Loucy (cell line): ENCODE measurements around the gene LRRC1.

Experiments used
- H2AFZ ChIP-seq: fragments of 200-600 bp; sonication (generic); 2 replicates; pipeline ENCODE4 v1.6.0; 2016; ENCODE audit warnings: antibody characterized with exemption, mild to moderate bottlenecking, low read length, moderate library complexity
- H3F3A ChIP-seq: fragments of 200-600 bp; 2 replicates; pipeline ENCODE4 v1.6.0; 2016; ENCODE audit warnings: antibody characterized with exemption, low read depth, mild to moderate bottlenecking
- H3K27me3 ChIP-seq: fragments of 200-600 bp; sonication (generic); 2 replicates; pipeline ENCODE4 v1.6.1; 2014; ENCODE audit warnings: low read length, mild to moderate bottlenecking; ENCODE audit not compliant: insufficient read depth, poor library complexity, severe bottlenecking
- H3K36me3 ChIP-seq: fragments of 200-600 bp; sonication (generic); 2 replicates; pipeline ENCODE4 v1.6.1; 2016; ENCODE audit warnings: low read length; ENCODE audit not compliant: insufficient read depth
- H3K4me1 ChIP-seq: fragments of 200-600 bp; sonication (generic); 2 replicates; pipeline ENCODE4 v1.5.1; 2014; ENCODE audit warnings: low read length, mild to moderate bottlenecking; ENCODE audit not compliant: insufficient read depth, poor library complexity, severe bottlenecking
- H3K4me2 ChIP-seq: fragments of 200-600 bp; sonication (generic); 2 replicates; pipeline ENCODE4 v1.6.0; 2014; ENCODE audit warnings: antibody characterized with exemption, low read length, low read depth, mild to moderate bottlenecking; ENCODE audit not compliant: poor library complexity, severe bottlenecking
- H3K4me3 ChIP-seq: fragments of 200-600 bp; sonication (generic); 2 replicates; pipeline ENCODE4 v1.5.1; 2014; ENCODE audit warnings: low read length, mild to moderate bottlenecking, mixed read lengths; ENCODE audit not compliant: poor library complexity, severe bottlenecking
- H3K79me2 ChIP-seq: fragments of 200-600 bp; sonication (generic); 2 replicates; pipeline ENCODE4 v1.6.1; 2014; ENCODE audit warnings: low read length; ENCODE audit not compliant: insufficient read depth
- H3K9ac ChIP-seq: fragments of 200-600 bp; sonication (generic); 2 replicates; pipeline ENCODE4 v1.6.0; 2014; ENCODE audit warnings: mild to moderate bottlenecking, low read depth, low read length, moderate library complexity; ENCODE audit not compliant: poor library complexity, severe bottlenecking
- H3K9me2 ChIP-seq: fragments of 200-600 bp; sonication (generic); replicated peaks from 2 replicates; pipeline ENCODE4 v1.6.1; 2016; ENCODE audit warnings: low read depth, low read length, mixed read lengths
- H3K9me3 ChIP-seq: fragments of 200-600 bp; sonication (generic); 2 replicates; pipeline ENCODE4 v1.6.1; 2014; ENCODE audit warnings: mild to moderate bottlenecking, antibody characterized with exemption, low read length, low read depth; ENCODE audit not compliant: insufficient read depth
- H4K20me1 ChIP-seq: fragments of 200-600 bp; sonication (generic); 2 replicates; pipeline ENCODE4 v1.6.0; 2014; ENCODE audit warnings: antibody characterized with exemption, low read length, mild to moderate bottlenecking; ENCODE audit not compliant: insufficient read depth, poor library complexity, severe bottlenecking
- CTCF ChIP-seq: fragments of 200-600 bp; sonication (generic); conservative IDR thresholded peaks from 2 replicates; pipeline ENCODE4 v1.5.1; 2014; ENCODE audit warnings: mild to moderate bottlenecking, antibody characterized with exemption, low read length
- EZH2phosphoT487 ChIP-seq: fragments of 200-600 bp; IDR thresholded peaks from 2 replicates; pipeline ENCODE4 v1.6.1; 2018; ENCODE audit warnings: antibody characterized with exemption, mild to moderate bottlenecking, moderate library complexity, borderline replicate concordance

The LRRC1 gene

DNA sequence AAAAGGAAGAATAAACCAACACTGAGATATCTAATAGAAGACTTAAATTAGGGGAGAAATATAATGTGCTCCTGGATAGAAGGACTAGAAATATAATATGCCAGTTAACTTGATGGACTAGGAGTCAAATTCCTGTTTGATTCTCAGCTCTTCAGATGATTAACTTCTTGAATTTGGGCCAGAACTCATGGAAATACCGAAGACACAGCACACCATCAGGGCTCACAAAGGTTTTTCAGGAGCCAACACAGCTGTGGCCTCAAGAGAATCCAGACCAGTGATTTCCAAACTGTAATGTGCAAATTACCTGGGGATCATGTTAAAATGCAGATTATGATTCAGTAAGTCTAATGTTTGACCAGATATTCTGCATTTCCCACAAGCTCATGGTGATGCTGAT, 33.8 kb upstream of the LRRC1 start:
- no peaks in the 10 kb centered on the region for H4K20me1 ChIP-seq
- no peaks in the 10 kb centered on the region for H3F3A ChIP-seq
- H3K9me3 ChIP-seq, result no peaks in the 10 kb centered on the region
- no peaks in the 10 kb centered on the region for H3K9me2 ChIP-seq
- TF ChIP-seq EZH2phosphoT487, result no peak
- H3K4me1 ChIP-seq, result no peaks in the 10 kb centered on the region
- H3K27me3 ChIP-seq, result no peaks in the 10 kb centered on the region
- no peaks in the 10 kb centered on the region for H3K79me2 ChIP-seq
- H3K4me3 ChIP-seq, result no peak overlapping the region
- no peak overlapping the region for H2AFZ ChIP-seq
- H3K4me2 ChIP-seq, result no peak overlapping the region
- H3K9ac ChIP-seq, result no peak overlapping the region
- no peaks in the 10 kb centered on the region for H3K36me3 ChIP-seq

DNA sequence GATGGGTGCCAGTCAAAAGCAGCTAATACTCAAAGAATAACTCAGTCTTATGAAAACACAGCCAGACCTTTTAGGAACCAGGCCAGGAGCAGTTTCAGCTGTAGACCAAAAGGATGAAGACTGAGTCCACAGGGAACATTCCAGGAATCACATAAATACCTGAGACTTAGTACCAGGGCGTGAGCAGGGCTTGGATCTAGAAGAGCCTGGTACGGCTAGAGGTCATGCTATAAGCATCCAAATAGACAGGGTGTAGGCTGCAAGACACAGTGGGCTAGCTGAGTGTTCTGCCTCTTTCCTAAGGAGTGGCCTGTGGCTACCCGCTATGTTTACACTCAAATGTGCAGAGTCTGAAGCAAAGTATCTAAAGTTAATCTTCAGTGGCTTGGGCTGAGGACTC, 29.5 kb upstream of the LRRC1 start:
- Histone ChIP-seq H3K4me2 (no peak overlapping the region), H3K4me1 (no peaks in the 10 kb centered on the region), H3K79me2 (no peaks in the 10 kb centered on the region), H2AFZ (no peak overlapping the region), H3K4me3 (no peak overlapping the region), H3K9me3 (no peaks in the 10 kb centered on the region), H3K9ac (no peak overlapping the region), H3F3A (no peaks in the 10 kb centered on the region), H3K9me2 (no peaks in the 10 kb centered on the region), H4K20me1 (no peaks in the 10 kb centered on the region), H3K27me3 (no peaks in the 10 kb centered on the region), H3K36me3 (no peaks in the 10 kb centered on the region)
- TF ChIP-seq CTCF, result no peak
- no peak for TF ChIP-seq EZH2phosphoT487

DNA sequence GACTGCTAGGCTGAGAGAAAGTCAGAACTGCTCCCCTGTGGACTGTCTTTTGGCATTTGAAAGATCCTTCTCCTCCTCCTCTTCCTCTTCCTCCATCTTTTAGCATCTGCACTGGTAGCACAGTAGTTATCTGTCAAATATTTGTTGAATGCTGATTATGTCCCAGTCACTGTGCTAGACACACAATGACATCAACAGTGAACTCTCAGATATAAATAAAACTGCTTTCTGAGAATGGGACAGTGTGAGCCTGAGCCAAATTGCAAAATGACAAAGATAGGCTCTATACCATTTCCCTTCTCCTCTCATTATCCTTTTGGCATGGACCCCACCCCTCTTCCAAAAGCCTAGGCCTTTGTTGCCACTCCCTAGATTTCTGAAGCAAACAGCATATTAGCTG, 27.9 kb upstream of the LRRC1 start:
- no peaks in the 10 kb centered on the region for H3F3A ChIP-seq
- H3K9me2 ChIP-seq, result no peaks in the 10 kb centered on the region
- TF ChIP-seq CTCF (no peak), EZH2phosphoT487 (no peak)
- H3K9me3 ChIP-seq, result no peaks in the 10 kb centered on the region
- no peaks in the 10 kb centered on the region for H3K27me3 ChIP-seq
- H3K4me2 ChIP-seq, result no peak overlapping the region
- H3K36me3 ChIP-seq, result no peaks in the 10 kb centered on the region
- H3K79me2 ChIP-seq, result no peaks in the 10 kb centered on the region
- H3K4me1 ChIP-seq, result no peaks in the 10 kb centered on the region
- H3K9ac ChIP-seq, result no peak overlapping the region
- H2AFZ ChIP-seq, result no peak overlapping the region
- H4K20me1 ChIP-seq, result no peaks in the 10 kb centered on the region
- H3K4me3 ChIP-seq, result no peak overlapping the region

GRCh38 chr6:53767941-53768340, 26.9 kb upstream of the LRRC1 start:
- Histone ChIP-seq H3K9me3 (no peaks in the 10 kb centered on the region), H3K4me2 (no peak overlapping the region), H4K20me1 (no peaks in the 10 kb centered on the region), H3K4me1 (no peaks in the 10 kb centered on the region), H3F3A (no peaks in the 10 kb centered on the region), H3K36me3 (no peaks in the 10 kb centered on the region), H3K9ac (no peak overlapping the region), H3K9me2 (no peaks in the 10 kb centered on the region), H2AFZ (no peak overlapping the region), H3K4me3 (no peak overlapping the region), H3K27me3 (no peaks in the 10 kb centered on the region), H3K79me2 (no peaks in the 10 kb centered on the region)
- TF ChIP-seq CTCF, result no peak
- no peak for TF ChIP-seq EZH2phosphoT487
